Glutamatergic neuron (in vitro differentiated cells): ENCODE results near the gene WDR37. TPM values are rescaled to one million over a fixed set of nuclear protein-coding genes. Genes with fewer than 3 reads are reported as not detected.

Experiments
- DNase-seq: peaks from one replicate; pipeline ENCODE4 v3.0.0; 2022
- H3K27ac Mint-ChIP-seq: one replicate; pipeline ENCODE4 v1.8.0; 2020; ENCODE audit warnings: mild to moderate bottlenecking, mixed read lengths, inconsistent platforms; ENCODE audit not compliant: unreplicated experiment
- H3K27me3 Mint-ChIP-seq: one replicate; pipeline ENCODE4 v1.8.0; 2020; ENCODE audit warnings: mild to moderate bottlenecking, moderate library complexity, mixed read lengths, inconsistent platforms; ENCODE audit not compliant: unreplicated experiment
- H3K36me3 Mint-ChIP-seq: one replicate; pipeline ENCODE4 v1.8.0; 2020; ENCODE audit warnings: mild to moderate bottlenecking, mixed read lengths, inconsistent platforms; ENCODE audit not compliant: unreplicated experiment
- H3K4me1 Mint-ChIP-seq: one replicate; pipeline ENCODE4 v1.8.0; 2020; ENCODE audit warnings: mild to moderate bottlenecking, low read depth, mixed read lengths, inconsistent platforms; ENCODE audit not compliant: unreplicated experiment
- H3K4me3 Mint-ChIP-seq: one replicate; pipeline ENCODE4 v1.8.0; 2020; ENCODE audit warnings: mild to moderate bottlenecking, mixed read lengths, inconsistent platforms; ENCODE audit not compliant: unreplicated experiment
- H3K9me3 Mint-ChIP-seq: one replicate; pipeline ENCODE4 v1.8.0; 2020; ENCODE audit warnings: mild to moderate bottlenecking, moderate library complexity, mixed read lengths, inconsistent platforms; ENCODE audit not compliant: unreplicated experiment
- CTCF ChIP-seq: fragments of 200-600 bp; sonication (generic); IDR thresholded peaks from one replicate; pipeline ENCODE4 v1.5.0; 2021; ENCODE audit not compliant: partially characterized antibody, unreplicated experiment
- total RNA-seq: library from RNA; stranded (reverse); fragmentation: NEBNext Ultra II Directional; extraction: Animal tissue kit (Norgen Biotek cat#: 25700); gene quantifications from one replicate; pipeline ENCODE4 v1.2.1, GENCODE V29; 2021; ENCODE audit not compliant: unreplicated experiment

WDR37 gene
- total RNA-seq, 1 donor from 2014 or later, result 27.8 TPM

GRCh38 chr10:1084011-1084950 is 28.1 kb downstream of the WDR37 start:
- TF ChIP-seq CTCF, result no peak
- Mint-ChIP-seq H3K9me3 (no peaks in the 10 kb centered on the region), H3K27me3 (no peaks in the 10 kb centered on the region), H3K27ac (no peak overlapping the region), H3K4me3 (no peak overlapping the region), H3K36me3 (peaks cover 7% of the 10 kb centered on the region), H3K4me1 (no peaks in the 10 kb centered on the region)
- DNase-seq, result no peak

DNA sequence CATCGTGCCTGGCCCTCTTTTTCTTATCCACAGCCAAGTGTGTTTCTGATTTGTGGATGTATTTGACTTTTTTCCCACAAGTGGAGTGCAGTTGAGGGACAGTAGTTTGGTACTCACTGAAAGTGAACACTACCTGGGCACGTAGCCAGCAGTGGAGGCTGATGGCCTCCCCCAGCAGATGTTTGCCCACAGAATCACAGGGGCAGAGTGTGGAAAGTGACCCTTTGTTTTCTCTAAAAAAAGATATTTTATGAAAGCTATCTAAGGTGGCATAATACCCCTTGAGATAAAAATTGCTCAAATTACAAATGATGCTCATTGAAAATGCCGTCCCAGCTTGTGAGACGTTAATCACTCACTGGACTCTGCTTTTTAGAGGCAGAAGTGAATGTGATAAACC is 29.1 kb downstream of the WDR37 start:
- Mint-ChIP-seq H3K36me3 (peaks cover 12% of the 10 kb centered on the region), H3K9me3 (no peaks in the 10 kb centered on the region)

GRCh38 chr10:1086787-1087186 is 30.6 kb downstream of the WDR37 start:
- Mint-ChIP-seq H3K27me3 (peaks cover 3% of the 10 kb centered on the region), H3K36me3 (peaks cover 12% of the 10 kb centered on the region), H3K27ac (no peak overlapping the region), H3K4me1 (peaks cover 3% of the 10 kb centered on the region), H3K9me3 (no peaks in the 10 kb centered on the region), H3K4me3 (no peak overlapping the region)
- TF ChIP-seq CTCF, result no peak
- no peak for DNase-seq

More for the DNA sequence above, 29.1 kb downstream of the WDR37 start:
- peaks cover 3% of the 10 kb centered on the region for H3K4me1 Mint-ChIP-seq
- H3K27me3 Mint-ChIP-seq, result peaks cover 1% of the 10 kb centered on the region
- no peak overlapping the region for H3K4me3 Mint-ChIP-seq
- no peak for TF ChIP-seq CTCF
- no peak overlapping the region for H3K27ac Mint-ChIP-seq
- no peak for DNase-seq

GRCh38 chr10:1089017-1089689 is 33.0 kb downstream of the WDR37 start:
- Mint-ChIP-seq H3K9me3 (no peaks in the 10 kb centered on the region), H3K4me3 (no peak overlapping the region), H3K4me1 (peaks cover 3% of the 10 kb centered on the region), H3K27me3 (peaks cover 3% of the 10 kb centered on the region), H3K27ac (no peak overlapping the region), H3K36me3 (peaks cover 17% of the 10 kb centered on the region)
- TF ChIP-seq CTCF, result no peak
- no peak for DNase-seq

- Mint-ChIP-seq H3K27ac (no peak overlapping the region), H3K27me3 (peaks cover 3% of the 10 kb centered on the region), H3K9me3 (no peaks in the 10 kb centered on the region), H3K4me3 (no peak overlapping the region), H3K4me1 (peaks cover 3% of the 10 kb centered on the region), H3K36me3 (peaks cover 17% of the 10 kb centered on the region)
- TF ChIP-seq CTCF, result no peak
- no peak for DNase-seq
These were observed 34.5 kb downstream of the WDR37 start for GRCh38 chr10:1090696-1091095.
